ENCODE measurements around the gene LDB3.
"Not testable (repeated sequence)": the region's sequence is repeated elsewhere in the genome, so short reads cannot be mapped to it uniquely, and the experiment has no call there.

The LDB3 gene

DNA sequence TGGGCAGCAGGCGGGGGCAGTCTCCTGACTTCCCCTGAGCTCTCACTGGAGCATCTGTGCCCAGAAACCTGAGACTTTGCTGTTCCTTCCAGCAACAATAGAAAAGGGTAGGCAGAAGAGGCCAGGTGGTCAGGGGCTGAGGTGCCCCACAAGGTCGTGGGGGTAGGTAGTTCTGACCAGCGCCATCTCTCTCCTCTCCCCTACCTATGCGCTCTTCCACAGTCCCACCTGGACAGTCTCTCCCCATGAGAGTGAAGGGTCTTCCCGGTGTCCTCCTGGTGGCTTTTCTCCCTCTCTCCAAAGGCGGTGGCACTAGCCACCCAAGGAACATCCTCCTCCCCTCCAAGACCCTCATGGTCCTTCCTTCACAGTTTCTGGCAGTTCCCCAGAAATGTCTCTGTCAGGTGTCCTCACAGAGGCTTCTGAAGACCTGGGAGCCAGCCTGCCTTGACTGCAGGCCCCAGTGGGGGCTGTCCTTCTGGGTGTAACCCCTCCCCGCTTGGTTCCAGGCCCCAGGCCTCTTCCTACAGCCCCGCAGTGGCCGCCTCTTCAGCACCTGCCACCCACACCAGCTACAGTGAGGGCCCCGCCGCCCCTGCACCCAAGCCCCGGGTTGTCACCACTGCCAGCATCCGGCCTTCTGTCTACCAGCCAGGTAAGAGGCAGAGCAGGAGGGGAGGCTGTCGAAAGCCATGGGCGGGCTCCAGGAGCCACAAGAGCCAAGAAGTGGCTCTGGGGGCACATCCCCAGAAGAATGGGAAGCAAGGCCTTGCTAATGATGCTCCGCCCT lies 41.3 kb downstream of the LDB3 start:
- DNase-seq, result no peak

DNA sequence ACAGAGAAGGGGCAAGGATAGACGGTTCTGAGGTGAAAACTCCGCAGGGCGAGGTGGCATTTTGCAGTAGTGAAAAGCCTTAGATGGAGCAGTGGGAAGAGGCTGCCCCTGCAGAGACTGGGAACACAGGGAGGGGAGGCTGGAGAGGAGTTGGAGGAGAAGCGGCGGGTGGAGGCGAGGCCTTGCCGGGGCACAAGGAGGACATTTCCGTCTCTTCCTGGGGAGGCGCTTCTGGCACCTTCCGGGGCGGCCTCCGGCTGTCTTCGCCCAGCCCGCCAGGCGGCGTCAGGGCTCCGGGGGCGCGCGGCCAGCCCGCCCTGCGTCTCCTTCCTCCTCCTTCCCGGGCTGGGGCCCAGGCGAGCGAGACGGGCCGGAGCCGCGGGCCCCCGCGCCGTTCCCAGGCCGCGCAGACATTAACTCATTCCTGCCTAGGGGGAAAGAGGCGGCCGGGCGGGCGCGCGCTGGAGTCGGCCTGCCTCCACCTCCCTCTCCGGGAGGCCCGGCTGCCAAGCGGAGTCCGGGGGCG lies 42.7 kb downstream of the LDB3 start:
- peak; percentile 86 to 88 for DNase-seq

DNA sequence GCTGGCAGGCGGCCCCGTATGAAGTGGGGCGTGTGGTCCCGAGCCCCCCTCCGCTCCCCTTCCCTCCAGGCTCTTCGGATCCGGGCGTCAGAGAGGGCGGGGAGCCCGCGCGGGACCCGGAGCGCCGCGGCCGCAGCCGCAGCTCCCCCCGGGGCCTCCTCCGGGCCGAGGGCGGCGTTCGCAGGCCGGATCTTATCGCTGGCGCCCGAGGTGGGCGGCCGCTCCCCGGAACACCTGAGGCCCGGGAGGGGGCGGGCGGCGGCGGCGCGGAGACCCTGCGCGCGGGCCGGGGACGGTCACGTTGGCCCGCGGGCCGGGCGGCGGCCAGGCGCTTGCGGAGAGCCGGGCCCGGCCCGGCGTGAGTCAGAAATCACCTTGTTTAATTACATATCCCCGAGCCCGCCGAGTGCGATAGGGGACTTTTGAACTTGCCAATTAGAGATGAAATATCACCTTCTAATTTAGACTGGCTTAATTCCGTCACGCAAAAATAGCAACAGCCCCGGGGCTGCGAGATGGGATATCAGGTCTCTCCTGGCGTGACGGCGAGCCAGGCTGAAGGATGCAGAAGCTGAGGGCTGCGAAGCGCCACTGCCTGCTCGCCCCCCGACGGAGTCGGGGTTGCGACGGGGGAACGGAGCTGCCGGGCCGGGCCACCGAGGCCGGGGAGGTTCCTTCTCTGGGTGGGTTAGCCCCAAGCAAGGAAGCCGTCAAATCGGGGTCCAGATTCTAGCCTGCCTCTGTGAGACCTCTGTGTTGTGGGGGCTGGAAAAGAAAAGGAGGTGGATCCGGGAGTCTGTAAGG lies 43.4 kb downstream of the LDB3 start:
- peak in 1 of 2 donors; percentile 39 for DNase-seq

DNA sequence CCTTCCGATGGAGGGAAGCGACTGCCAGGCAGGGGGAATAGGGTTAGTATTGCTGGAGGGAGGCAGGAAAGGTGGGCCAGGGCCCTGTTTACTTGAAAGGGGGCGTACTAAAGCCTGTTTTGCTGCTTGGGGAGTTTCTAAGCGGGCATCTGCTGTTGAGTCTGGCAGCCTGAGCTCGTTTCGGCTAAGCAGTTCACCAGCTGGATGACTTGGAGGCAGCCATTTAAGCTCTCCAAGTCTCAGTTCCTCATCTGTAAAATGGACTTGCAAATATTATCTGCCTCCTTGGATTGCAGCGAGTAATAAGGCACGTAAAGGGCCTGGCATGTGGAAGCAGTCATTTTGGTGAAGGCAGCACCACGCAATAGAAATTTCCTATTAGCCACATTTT lies 44.0 kb downstream of the LDB3 start:
- DNase-seq, result peak in 1 of 2 donors; percentile 18

DNA sequence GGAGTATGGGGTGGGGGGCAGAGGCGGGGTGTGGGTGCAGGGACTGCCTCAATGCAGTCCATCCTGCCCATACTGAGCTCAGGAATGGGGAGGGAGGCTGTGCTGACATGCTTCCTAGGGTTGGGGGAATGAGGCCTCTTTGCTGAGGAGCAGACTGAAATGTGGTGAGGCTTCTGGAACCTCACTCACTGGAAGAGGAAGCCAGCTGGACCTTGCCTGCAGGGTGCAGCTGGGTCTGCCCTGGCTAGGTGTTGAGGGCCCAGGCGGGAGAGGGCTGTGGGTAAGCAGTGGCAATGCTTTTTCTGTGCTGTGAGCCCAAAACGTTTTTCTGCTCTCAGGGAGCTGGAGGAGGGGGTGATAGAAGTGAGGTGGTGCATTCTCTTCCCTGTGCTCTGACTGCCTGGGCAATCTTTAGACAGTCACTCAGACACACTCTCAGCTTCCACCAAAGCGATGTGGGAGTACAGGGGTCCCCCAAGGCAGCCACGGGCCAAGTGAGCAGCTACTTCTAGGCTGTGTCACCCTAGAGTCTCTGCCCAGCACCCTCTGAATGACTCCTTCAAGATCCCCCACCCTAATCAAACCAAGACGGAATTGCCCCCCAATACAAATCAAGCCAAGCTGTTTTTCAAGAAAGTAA lies 47.0 kb downstream of the LDB3 start:
- DNase-seq, result no peak

DNA sequence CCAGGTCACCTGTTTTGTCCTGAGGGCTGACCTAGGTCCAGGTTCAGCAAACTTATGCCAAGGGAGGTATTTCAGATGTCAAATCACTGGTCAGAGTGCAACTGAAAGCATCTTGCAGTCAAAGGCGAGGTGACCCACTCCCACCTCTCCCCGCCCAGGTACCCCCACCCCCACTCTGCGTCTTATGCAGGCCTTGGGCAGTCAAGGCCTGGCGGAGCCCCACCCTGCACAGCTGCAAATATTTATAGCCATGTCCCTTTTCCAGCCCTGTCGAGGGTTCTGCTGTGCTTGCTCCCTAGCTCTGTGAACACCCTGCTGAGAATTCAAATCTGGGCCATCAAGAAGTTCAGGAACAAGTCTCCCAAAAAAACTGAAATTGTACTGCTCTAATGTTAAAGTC lies 47.5 kb downstream of the LDB3 start:
- DNase-seq, result no peak

DNA sequence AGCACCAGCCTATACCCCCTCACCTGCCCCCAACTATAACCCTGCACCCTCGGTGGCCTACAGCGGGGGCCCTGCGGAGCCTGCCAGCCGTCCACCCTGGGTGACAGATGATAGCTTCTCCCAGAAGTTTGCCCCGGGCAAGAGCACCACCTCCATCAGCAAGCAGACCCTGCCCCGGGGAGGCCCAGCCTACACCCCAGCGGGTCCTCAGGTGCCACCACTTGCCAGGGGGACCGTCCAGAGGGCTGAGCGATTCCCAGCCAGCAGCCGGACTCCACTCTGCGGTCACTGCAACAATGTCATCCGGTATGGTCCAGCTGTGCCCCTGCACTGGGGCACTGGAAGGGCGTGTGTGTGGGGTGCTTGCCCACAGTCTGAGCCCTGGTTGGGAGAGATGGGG lies 48.2 kb downstream of the LDB3 start:
- DNase-seq, result no peak

DNA sequence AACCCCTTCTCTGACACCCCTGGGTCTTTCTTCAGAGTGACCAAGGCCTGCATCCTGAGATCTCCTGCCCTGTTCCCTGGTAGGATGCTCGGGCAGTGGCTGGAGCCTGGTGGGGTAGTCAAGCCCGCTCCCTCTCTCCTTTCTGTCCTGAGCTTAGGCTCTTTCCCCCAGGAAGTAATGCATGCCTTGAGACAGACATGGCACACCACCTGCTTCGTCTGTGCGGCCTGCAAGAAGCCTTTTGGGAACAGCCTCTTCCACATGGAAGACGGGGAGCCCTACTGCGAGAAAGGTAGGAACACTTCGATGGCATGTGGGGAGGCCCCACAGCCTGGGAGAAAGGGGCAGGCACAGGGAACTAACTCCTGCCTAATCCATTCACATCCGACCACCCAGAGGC lies 50.2 kb downstream of the LDB3 start:
- DNase-seq, result no peak

DNA sequence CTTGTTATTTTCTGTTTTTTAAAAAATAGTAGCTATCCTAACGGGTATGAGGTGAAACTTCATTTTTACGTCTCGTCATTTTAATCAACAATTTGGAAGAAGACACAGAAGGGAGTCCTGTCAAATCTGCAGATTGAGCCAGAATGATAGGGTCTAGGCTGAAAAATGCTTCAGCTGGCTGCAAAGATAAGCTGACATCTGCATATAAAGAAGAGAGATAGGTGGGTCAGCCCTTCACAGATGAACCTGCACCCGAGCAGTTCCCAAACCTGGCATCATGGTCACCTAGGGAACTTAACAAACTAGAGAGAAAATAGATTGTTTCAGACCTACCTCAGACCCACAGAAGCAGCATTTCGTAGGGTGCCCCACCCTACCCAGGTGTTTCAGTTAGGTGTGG lies 52.9 kb downstream of the LDB3 start:
- no peak for DNase-seq

DNA sequence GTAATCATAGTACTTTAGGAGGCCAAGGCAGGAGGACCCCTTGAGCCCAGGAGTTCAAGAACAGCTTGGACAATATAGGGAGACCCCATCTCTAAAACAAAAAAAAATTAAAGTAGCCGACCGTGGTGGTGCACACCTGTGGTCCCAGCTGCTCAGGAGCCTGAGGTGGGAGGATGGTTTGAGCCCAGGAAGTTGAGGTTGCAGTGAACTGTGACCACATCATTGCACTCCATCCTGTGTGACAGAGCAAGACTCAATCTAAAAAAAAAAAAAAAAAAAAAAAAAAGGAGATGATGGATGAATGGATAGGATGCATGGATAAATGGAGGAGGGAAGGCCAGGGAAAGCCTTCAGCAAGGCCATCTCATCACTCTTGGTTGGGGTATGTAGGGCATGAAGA lies 54.7 kb downstream of the LDB3 start:
- DNase-seq, result peak in 1 of 2 donors; percentile 8

DNA sequence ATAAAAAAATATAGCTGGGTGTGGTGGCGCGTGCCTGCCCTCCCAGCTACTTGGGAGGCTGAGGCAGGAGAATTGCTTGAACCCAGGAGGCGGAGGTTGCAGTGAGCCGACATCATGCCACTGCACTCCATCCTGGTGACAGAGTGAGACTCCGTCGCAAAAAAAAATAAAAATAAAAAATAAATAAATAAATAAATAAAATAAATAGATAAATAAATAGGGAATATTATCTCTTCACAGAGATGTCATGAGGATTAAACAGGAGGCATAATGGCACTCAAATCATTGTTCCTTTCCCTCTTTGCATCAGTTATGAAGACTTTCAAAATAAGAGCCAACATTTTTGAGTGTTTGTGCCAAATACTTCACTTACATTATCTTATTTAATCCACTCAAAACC lies 56.1 kb downstream of the LDB3 start:
- no peak for DNase-seq

DNA sequence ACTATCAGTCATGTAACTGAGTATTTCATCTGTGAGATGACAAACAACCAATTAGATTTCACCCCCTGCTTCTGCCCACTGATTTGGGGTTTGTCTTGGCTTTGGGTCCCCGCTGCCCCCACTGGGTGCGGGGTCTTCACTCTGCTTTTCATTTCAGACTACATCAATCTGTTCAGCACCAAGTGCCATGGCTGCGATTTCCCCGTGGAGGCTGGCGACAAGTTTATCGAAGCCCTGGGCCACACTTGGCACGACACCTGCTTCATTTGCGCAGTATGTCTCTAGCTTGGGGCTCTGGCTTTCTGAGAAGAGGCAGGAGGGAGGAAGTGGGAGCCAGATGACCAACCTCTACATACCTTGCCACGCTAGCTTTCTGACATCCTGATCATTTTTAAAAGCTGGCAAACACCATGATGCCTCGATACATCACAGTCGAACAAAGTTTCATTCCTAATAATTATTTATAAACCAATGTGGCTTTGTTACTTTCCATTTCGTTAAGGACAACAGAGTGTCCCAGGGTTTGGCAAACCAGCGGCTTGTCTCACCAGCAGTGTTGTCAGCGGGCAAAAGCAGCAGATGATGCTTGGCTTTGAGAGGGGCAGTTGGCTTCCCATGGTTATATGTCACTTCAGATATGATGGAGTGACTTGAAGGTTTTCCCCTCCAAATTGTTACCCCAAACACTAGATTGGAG lies 57.8 kb downstream of the LDB3 start:
- DNase-seq, result no peak

DNA sequence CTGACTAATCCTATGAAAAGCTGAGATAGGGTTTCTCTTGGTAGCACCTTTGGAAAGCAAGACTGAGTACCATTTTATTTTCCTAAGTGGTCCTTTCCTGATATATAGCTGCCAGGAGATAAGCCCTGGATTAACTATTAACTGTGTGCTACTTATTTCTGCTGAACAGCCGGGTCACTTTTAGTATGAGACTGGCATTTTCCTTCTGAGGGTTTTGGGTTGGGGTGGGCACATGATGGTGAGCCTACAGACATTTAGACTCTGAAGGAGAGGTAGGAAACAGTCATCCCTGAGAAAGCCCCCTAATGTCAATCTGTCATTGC lies 58.3 kb downstream of the LDB3 start:
- DNase-seq, result no peak

DNA sequence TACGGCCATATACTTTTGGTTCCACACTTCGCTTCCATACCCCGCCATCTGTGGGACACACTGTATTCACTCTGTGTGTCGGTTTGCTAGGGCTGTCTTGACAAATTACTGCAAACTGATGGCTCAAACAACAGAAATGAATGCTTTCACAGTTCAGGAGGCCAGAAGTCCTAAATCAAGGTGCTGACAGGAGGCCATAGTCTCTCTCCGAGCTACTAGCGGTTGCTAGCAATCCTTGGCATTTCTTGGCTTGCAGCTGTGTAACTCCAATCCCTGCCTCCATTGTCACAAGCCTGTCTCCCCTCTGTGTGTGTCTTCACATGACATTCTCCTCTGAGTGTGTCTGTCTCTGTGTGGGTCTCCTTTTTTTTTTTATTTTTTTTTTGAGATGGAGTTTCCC lies 59.2 kb downstream of the LDB3 start:
- no peak for DNase-seq

DNA sequence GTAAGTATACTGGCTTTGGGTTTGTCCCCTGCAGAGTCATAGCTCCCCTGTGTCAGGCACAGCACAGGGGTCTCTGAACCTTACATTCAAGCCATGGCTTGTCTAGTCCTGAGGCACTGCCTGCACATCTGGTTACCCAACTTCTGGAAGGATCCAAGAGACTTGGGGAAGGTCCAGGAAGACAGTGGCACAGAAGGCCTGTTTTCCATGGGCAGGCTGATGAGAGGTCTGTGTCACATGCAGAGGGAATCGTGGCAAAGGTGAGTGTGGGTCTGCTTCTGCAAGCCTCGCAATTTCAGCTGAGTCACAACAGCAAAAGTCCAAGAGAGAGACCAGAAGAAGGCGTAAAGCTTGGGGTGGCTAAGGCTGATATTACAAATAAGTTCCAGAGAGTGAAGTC lies 59.7 kb downstream of the LDB3 start:
- DNase-seq, result no peak

DNA sequence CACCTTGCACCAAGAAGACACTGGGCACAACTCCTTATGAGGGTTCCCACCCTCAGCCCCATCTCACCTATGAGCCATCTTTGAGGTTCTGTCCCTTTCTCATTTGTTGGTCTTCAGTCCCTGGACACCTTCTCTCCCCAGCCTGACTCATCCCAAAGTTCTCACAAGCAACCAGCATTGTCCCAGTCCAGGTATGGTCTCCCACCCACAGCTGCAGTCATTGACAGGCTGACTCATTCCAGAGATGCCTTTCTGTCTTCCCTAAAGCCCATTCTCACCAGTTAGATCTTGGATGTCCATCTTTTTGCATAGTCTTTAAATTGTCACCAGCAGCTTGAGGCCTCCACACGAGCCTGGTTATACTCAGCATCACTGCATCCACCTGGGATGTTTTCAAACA lies 61.4 kb downstream of the LDB3 start:
- DNase-seq, result no peak

DNA sequence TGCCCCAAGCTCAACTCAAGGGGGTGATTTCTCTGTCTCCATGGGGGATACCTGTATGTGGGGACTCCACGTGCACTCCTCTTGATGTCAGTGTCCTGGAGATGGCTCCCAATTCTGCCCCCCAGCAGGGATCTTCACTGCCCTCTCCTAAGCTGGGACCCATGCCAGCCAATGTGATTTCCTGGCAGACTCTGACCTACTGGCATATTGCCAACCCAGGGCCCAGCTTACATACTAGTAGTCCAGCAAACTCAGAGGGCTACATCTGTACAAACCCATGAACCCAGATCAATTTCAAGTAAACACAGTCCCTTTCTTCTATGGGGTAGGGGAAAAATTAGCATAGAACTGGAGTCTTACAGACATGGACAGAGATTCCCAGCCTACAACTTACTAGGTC lies 61.9 kb downstream of the LDB3 start:
- no peak for DNase-seq

DNA sequence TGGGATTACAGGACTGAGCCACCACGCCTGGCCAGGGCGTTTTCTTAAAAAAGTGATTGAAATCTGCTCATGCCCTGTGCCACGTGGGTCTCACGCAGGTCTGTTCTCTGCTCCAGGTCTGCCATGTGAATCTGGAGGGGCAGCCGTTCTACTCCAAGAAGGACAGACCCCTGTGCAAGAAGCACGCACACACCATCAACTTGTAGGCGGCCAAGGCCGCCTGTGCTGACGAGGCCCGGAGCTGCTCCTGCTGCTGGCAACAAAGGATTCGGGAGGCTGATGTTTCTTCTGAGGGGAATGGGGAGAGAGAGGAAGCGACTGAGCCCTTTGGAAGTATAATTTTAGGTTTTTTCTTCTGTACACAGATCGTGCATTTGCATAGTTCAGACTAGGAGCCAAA lies 64.5 kb downstream of the LDB3 start:
- DNase-seq, result no peak

DNA sequence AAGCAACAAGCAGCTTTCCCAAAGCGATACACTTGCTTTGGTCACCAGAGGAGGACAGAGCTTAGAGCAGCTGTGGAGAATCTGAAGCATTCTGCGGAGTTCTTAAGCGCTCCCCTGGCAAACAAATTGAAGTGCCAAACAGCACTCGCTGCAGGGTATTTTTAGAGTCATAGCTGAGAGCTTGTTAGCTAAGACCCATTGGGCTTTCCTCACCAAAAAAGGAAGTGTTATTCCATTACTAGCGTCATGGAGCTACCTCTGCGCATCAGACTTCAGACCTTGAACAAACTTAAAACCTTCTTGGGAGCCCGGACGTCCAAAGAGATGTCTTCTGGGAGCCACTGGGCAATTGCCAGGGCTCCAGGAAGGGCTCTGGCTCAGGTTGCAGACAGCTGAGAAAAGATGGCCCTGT lies 65.0 kb downstream of the LDB3 start:
- no peak for DNase-seq

DNA sequence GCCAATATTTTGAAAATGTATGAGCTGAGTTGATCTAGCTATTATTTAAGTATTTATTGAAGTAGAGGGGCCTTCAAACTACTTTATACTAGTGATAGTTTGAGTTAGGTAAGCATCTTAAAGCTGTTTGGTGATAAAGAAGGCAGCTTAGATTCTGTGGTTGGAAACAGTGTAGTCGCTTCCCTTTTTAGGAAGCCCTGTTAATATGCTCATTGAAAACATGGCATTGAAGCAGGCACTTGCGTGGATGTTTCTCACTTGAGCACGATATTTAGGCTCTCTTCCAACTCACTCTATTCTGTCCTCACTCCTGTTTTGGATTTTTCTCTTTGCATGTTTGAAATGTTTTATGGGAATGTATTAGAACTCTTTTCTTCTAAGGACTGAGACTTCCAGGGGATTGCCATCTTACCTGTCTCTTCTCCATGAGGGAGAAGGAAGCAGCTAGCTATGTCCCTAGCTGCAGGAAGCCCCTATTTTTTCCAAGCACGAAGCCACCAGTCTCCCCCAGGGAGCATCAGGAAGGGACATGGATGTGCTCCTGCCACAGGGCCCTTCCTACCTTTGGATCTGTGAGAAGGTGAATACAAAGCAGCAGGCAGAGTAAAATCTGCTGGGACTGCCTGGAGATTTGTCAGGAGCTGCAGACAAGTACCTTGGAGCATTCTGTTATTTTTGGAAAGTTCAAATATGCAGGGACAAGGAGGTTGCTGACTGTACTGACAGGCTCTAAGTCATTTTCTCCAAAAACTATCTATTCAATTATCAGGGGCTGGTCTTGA lies 66.1 kb downstream of the LDB3 start:
- no peak for DNase-seq

DNA sequence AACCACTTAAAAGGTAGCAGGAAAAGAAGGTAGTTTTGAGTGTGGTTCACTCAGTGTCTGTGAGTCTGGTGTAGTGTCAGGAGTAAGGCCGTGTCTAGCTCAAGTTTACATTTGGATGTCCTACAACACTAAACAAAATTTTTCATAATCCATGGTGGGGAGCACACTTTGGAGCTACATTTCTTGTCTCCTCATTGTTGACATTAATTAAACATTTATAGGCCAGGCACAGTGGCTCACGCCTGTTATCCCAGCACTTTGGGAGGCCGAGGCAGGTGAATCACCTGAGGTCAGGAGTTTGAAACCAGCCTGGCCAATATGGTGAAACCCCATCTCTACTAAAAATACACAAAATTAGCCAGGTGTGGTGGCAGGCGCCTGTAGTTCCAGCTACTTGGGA lies 67.0 kb downstream of the LDB3 start:
- not testable (repeated sequence) for DNase-seq

DNA sequence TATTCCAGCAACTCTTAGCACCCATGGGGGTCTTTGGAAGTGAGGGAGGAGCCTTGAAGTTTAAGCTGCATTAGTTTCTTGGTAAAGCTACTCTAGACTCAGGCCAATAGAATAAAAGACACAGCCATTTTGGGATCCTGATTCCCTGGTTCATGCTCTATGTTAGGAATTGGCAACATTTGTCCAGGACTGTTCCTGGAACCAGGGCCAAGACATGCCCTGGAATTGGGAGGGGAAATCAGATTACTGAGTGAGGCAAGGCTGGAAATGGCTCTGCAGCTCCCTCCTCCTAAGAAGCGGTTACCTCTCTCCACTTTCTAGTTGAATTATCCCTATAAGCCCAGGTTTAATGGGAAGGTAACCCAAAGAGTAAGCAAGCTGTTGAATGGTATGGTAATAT lies 73.9 kb downstream of the LDB3 start:
- no peak for DNase-seq

Measured in CD4-positive, alpha-beta T cell treated with Interleukin-4 for 1 hour (primary cell).